Panc1 (cell line): ENCODE measurements around the gene ALG1. TPM values are rescaled to one million over a fixed set of nuclear protein-coding genes. Genes with fewer than 3 reads are reported as not detected.

Source experiments
- ATAC-seq: fragments of 200-7000 bp; cut with Tn5 transposase; 2 replicates; pipeline ENCODE4 v1.9.1; 2020; ENCODE audit warnings: mild to moderate bottlenecking, moderate library complexity
- BruUV-seq: library from RNA; stranded (reverse); fragments of 400-500 nt; replicated peaks from 2 replicates; lab custom pipeline; 2021; lab: Mats Ljungman, UMichigan
- CTCF ChIA-PET: fragments of 300-600 bp; sonication (Branson Sonifier 250); formaldehyde crosslinking; loops from one replicate; lab custom pipeline; 2022; ENCODE audit warnings: antibody characterized with exemption; lab: Charles Lee
- POLR2A ChIA-PET: fragments of 300-600 bp; sonication (Branson Sonifier 250); formaldehyde crosslinking; loops from one replicate; lab custom pipeline; 2022; ENCODE audit warnings: antibody characterized with exemption; lab: Charles Lee
- DNase-seq: peaks from one replicate; pipeline ENCODE4 v3.0.0-alpha.2; 2010; ENCODE audit warnings: low read depth, low spot score
- H3K27ac ChIP-seq: 2 replicates; pipeline ENCODE4 v1.5.1; 2011; ENCODE audit warnings: mild to moderate bottlenecking, low read length, inconsistent platforms
- H3K27me3 ChIP-seq: fragments of 200-500 bp; sonication (Bioruptor generic); 2 replicates; pipeline ENCODE4 v1.6.0; 2014; ENCODE audit warnings: low read length, inconsistent platforms; ENCODE audit not compliant: control insufficient read depth, insufficient read depth
- H3K36me3 ChIP-seq: fragments of 200-500 bp; sonication (Bioruptor generic); 2 replicates; pipeline ENCODE4 v1.5.1; 2014; ENCODE audit warnings: inconsistent platforms, mild to moderate bottlenecking, low read length, moderate library complexity; ENCODE audit not compliant: control insufficient read depth, insufficient read depth
- H3K4me1 ChIP-seq: 2 replicates; pipeline ENCODE4 v1.5.1; 2011; ENCODE audit warnings: inconsistent platforms, mild to moderate bottlenecking, low read length, moderate library complexity; ENCODE audit not compliant: control insufficient read depth, insufficient read depth
- H3K4me3 ChIP-seq, 2 experiments: 2 replicates each; pipeline ENCODE4 v1.5.1; 2011 to 2012; ENCODE audit warnings: low read depth in 2 of 2, low read length in 2 of 2, mild to moderate bottlenecking in 2 of 2, inconsistent platforms in 1 of 2, moderate library complexity in 1 of 2
- H3K9me3 ChIP-seq: fragments of 200-500 bp; sonication (Bioruptor generic); 2 replicates; pipeline ENCODE4 v1.5.1; 2014; ENCODE audit warnings: low read depth, mild to moderate bottlenecking, inconsistent platforms, low read length, moderate library complexity; ENCODE audit not compliant: control insufficient read depth, insufficient read depth
- CTCF ChIP-seq: fragments of 450-650 bp; IDR thresholded peaks from 2 replicates; pipeline ENCODE4 v1.5.1; 2017; ENCODE audit warnings: mild to moderate bottlenecking
- POLR2AphosphoS5 ChIP-seq: IDR thresholded peaks from 2 replicates; pipeline ENCODE4 v1.6.1; 2012; ENCODE audit warnings: mild to moderate bottlenecking, low read depth, low read length, moderate library complexity
- SIN3A ChIP-seq: IDR thresholded peaks from 2 replicates; pipeline ENCODE4 v1.6.1; 2012; ENCODE audit warnings: low read depth, mild to moderate bottlenecking, low read length, moderate library complexity, borderline replicate concordance; ENCODE audit not compliant: insufficient read depth
- TCF7L2 ChIP-seq: IDR thresholded peaks from 2 replicates; pipeline ENCODE4 v1.6.1; 2011; ENCODE audit warnings: mild to moderate bottlenecking, low read depth, low read length, inconsistent platforms
- in situ Hi-C: cut with HindIII; loops from 2 replicates; pipeline ENCODE4 v1.10.0; 2016; ENCODE audit warnings: low sequenced_read_pairs, low pct_unique_long_range_greater_than_20kb
- intact Hi-C: fragments of 100-400 bp; cut with micrococcal nuclease; formaldehyde crosslinking; loops from one replicate; pipeline ENCODE4 v1.10.0; 2022; ENCODE audit not compliant: unreplicated experiment
- total RNA-seq: library from RNA; stranded (reverse); gene quantifications from one replicate; pipeline ENCODE4 v1.2.1, GENCODE V29; 2021; ENCODE audit not compliant: unreplicated experiment
- TF ChIP-seq, protein P1 (sequence below), 2 experiments: IDR thresholded peaks; 2 replicates each; pipeline ENCODE4 v1.6.1; 2011 to 2012; ENCODE audit warnings: low read depth in 2 of 2, control low read depth in 1 of 2, low read length in 1 of 2, mild to moderate bottlenecking in 1 of 2, moderate library complexity in 1 of 2; ENCODE audit not compliant: insufficient read depth in 1 of 2

Gene ALG1
- total RNA-seq, 1 experiment from 2014 or later, result 46.6 TPM

DNA sequence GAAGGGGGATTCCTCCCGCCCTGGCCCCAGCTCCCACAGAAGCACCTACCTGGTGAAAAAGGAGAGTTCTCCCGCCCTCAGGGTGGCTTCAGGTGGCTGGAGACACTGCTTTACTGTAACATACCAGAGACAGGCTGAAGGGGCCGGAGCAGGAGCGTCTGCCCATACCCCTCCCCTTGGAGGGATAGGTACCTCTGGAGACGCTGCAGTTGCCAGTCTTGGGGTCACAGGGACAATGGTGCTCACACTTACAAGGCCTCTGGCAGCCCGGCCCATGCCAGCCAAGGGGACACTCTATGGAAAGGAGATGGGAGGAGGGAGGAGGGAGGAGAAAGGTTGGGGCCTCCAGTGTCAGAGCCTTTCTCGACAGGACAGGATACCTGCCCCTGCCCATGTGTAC is 44.6 kb upstream of the ALG1 start:
- H3K27ac ChIP-seq, result no peak overlapping the region
- CTCF ChIA-PET, result no interaction called here
- DNase-seq (no peak), ATAC-seq (no peak)
- no TSS peak for BruUV-seq
- in situ Hi-C loops (no loop called here), intact Hi-C loops (no loop called here)
- H3K4me3 ChIP-seq, result no peak overlapping the region
- H3K4me1 ChIP-seq, result peaks cover 4% of the 10 kb centered on the region; the same call in 1 of the 2 replicates
- H3K27me3 ChIP-seq, result no peaks in the 10 kb centered on the region
- TF ChIP-seq POLR2AphosphoS5 (no peak), CTCF (no peak), SIN3A (no peak), TCF7L2 (no peak)
- TF ChIP-seq, protein P1, sequence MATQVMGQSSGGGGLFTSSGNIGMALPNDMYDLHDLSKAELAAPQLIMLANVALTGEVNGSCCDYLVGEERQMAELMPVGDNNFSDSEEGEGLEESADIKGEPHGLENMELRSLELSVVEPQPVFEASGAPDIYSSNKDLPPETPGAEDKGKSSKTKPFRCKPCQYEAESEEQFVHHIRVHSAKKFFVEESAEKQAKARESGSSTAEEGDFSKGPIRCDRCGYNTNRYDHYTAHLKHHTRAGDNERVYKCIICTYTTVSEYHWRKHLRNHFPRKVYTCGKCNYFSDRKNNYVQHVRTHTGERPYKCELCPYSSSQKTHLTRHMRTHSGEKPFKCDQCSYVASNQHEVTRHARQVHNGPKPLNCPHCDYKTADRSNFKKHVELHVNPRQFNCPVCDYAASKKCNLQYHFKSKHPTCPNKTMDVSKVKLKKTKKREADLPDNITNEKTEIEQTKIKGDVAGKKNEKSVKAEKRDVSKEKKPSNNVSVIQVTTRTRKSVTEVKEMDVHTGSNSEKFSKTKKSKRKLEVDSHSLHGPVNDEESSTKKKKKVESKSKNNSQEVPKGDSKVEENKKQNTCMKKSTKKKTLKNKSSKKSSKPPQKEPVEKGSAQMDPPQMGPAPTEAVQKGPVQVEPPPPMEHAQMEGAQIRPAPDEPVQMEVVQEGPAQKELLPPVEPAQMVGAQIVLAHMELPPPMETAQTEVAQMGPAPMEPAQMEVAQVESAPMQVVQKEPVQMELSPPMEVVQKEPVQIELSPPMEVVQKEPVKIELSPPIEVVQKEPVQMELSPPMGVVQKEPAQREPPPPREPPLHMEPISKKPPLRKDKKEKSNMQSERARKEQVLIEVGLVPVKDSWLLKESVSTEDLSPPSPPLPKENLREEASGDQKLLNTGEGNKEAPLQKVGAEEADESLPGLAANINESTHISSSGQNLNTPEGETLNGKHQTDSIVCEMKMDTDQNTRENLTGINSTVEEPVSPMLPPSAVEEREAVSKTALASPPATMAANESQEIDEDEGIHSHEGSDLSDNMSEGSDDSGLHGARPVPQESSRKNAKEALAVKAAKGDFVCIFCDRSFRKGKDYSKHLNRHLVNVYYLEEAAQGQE (IDR thresholded peaks at IDR 0.05; ENCODE audit: insufficient read depth in 1 of 2, low read depth in 2 of 2, low read length in 1 of 2), result no peak
- no peaks in the 10 kb centered on the region for H3K9me3 ChIP-seq
- H3K36me3 ChIP-seq, result no peaks in the 10 kb centered on the region
- POLR2A ChIA-PET, result no interaction called here

DNA sequence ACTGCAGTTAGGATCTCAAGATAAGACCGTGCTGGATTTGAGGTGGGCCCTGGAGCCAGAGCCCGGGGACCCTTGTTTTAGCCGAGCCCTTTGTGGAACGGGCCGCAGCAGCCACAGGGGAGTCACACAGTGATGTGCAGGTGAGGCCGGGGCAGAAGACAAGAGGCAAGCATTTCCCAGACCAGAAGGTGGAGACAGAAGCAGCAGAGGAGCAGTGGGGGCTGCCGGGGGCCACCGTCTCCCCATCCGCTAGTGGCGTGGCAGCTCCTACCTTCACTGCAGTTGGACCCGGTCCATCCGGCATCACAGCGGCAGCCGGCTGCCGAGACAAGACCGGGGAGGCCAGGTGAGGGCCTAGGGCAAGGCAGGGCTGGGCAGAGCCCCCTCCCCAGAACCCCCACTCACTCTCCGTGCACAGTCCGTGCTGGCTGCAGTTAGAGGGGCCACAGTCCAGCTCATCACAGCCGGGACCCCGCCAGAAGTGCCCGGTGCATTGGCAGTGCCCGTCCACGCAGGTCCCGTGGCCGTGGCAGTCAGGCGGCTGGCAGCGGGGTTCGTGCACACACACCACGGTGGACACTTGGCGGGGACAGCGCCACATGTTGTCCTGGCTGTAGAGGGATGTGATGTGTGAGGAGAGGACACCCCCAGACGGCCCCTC is 43.9 kb upstream of the ALG1 start:
- no peaks in the 10 kb centered on the region for H3K27me3 ChIP-seq
- no peak for ATAC-seq
- CTCF ChIA-PET, result no interaction called here
- in situ Hi-C loops, result no loop called here
- DNase-seq, result no peak
- TF ChIP-seq, protein P1 (IDR thresholded peaks at IDR 0.05; ENCODE audit: insufficient read depth in 1 of 2, low read depth in 2 of 2, low read length in 1 of 2), result no peak
- TF ChIP-seq POLR2AphosphoS5 (no peak), SIN3A (no peak), TCF7L2 (no peak), CTCF (no peak)
- H3K4me1 ChIP-seq, result peaks cover 5% of the 10 kb centered on the region
- no peak overlapping the region for H3K4me3 ChIP-seq
- POLR2A ChIA-PET, result no interaction called here
- no peaks in the 10 kb centered on the region for H3K9me3 ChIP-seq
- H3K36me3 ChIP-seq, result no peaks in the 10 kb centered on the region
- BruUV-seq, result no TSS peak
- intact Hi-C loops, result no loop called here
- H3K27ac ChIP-seq, result no peak overlapping the region
